Measurements from ENCODE around the gene SYNGR4.

SYNGR4 gene

DNA sequence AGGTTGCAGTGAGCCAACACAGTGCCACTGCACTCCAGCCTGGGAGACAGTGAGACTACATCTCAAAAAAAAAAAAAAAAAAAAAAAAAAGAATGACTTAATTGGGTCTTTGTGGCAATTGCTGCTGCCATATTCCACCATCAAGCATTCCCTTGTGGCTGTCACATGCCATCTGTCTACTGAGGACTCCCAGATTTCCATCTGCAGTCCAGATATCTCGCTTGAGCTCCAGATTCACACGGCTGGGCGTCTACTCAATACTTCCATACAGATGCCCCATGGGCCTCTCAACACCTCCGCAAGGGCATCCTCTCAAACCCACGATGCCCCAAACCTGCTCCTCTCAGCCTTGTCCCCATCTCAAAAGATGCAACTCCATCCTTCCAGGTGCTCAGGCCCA, 13.3 kb upstream of the SYNGR4 start:
- Mint-ChIP-seq H3K4me3 (no peak overlapping the region), H3K4me1 (peaks cover 4% of the 10 kb centered on the region), H3K36me3 (peaks cover 3% of the 10 kb centered on the region), H3K27me3 (no peaks in the 10 kb centered on the region), H3K27ac (no peak overlapping the region), H3K9me3 (no peaks in the 10 kb centered on the region)
- CTCF ChIA-PET, result interaction anchor here (0.6 to 1.6 kb wide), 7 partner anchors 9 to 242 kb away, joined by 3 to 8 read pairs (median 3); partner anchors contain the start of gene KDELR1
- no peak for DNase-seq

DNA sequence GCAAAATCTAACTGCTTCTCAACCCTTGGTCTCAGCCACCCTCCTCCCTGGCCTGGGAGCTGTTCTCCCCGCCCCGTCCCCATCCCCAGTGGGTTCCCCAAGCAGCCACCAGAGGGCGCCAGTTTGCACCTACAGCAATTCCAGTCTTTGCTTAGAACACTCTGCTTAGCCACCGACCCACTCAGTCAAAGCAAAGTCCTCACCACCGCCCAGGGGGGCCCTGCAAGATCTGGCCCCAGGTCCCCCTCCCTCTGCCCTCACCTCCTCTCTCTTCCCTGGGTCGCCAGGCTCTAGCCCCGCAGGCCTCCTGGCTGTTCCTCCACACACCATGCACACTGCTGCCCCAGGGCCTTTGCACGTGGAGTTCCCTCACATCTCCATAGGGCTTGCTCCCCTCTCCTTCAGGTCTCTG, 12.8 kb upstream of the SYNGR4 start:
- no peak overlapping the region for H3K4me3 Mint-ChIP-seq
- H3K27me3 Mint-ChIP-seq, result no peaks in the 10 kb centered on the region
- no peaks in the 10 kb centered on the region for H3K9me3 Mint-ChIP-seq
- H3K36me3 Mint-ChIP-seq, result peaks cover 2% of the 10 kb centered on the region
- peak overlapping the region; percentile 5 for H3K27ac Mint-ChIP-seq
- peak; percentile 90 for DNase-seq
- H3K4me1 Mint-ChIP-seq, result peaks cover 4% of the 10 kb centered on the region
- CTCF ChIA-PET, result interaction anchor here (0.6 to 1.6 kb wide), 7 partner anchors 10 to 241 kb away, joined by 3 to 8 read pairs (median 3); partner anchors contain the start of gene KDELR1

DNA sequence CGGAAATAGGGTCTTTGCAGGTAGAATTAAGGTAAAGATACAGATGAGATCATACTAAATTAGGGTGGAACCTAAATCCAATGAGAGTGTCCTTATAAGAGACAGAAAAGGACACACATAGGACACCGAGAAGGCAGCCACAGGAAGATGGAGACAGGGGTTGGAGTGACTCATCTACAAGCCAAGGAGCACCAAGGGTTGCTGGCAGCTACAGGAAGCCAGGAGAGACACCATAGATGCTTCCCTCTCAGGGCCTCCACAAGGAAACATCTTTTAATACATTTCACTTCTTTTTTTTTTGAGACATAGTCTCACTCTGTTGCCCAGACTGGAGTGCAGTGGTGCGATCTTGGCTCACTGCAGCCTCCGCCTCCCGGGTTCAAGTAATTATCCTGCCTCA, 10.5 kb upstream of the SYNGR4 start:
- no peak overlapping the region for H3K4me3 Mint-ChIP-seq
- H3K4me1 Mint-ChIP-seq, result peaks cover 4% of the 10 kb centered on the region
- peaks cover 4% of the 10 kb centered on the region for H3K36me3 Mint-ChIP-seq
- H3K27me3 Mint-ChIP-seq, result no peaks in the 10 kb centered on the region
- no peaks in the 10 kb centered on the region for H3K9me3 Mint-ChIP-seq
- CTCF ChIA-PET, result interaction anchor here (1.0 kb wide), 2 partner anchors 20 to 226 kb away, joined by 3 to 4 read pairs; no protein-coding TSS in a partner anchor
- no peak for DNase-seq
- no peak overlapping the region for H3K27ac Mint-ChIP-seq

DNA sequence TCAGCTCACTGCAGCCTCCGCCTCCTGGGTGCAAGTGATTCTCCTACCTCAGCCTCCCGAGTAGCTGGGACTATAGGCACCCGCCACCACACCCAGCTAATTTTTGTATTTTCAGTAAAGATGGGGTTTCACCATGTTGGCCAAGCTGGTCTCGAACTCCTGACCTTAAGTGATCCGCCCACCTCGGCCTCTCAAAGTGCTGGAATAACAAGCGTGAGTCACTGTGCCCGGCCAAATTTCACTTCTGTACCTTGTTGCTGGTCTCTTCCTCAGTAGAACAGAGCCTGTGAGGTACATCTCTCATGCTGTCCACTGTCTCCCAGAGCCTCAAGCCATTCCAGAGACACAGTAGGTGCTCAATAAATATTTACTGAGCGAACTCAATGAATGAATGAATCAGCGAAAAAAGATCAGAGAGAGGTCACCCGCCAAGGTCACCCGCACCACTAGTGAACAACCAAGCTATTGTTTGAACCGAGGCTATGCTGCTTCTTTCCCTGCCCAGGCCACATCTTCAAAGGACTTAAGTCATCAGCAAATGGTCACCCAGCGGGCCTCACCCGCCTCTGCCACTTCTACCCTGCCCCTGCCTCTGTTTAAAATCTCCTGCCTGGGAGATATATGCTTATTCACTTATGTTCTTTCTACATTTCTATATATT, 9.7 kb upstream of the SYNGR4 start:
- CTCF ChIA-PET, result interaction anchor here (1.0 kb wide), 2 partner anchors 21 to 225 kb away, joined by 3 to 4 read pairs; no protein-coding TSS in a partner anchor
- peaks cover 4% of the 10 kb centered on the region for H3K4me1 Mint-ChIP-seq
- no peaks in the 10 kb centered on the region for H3K27me3 Mint-ChIP-seq
- H3K27ac Mint-ChIP-seq, result no peak overlapping the region
- H3K9me3 Mint-ChIP-seq, result no peaks in the 10 kb centered on the region
- H3K36me3 Mint-ChIP-seq, result peaks cover 7% of the 10 kb centered on the region
- no peak overlapping the region for H3K4me3 Mint-ChIP-seq
- no peak for DNase-seq

DNA sequence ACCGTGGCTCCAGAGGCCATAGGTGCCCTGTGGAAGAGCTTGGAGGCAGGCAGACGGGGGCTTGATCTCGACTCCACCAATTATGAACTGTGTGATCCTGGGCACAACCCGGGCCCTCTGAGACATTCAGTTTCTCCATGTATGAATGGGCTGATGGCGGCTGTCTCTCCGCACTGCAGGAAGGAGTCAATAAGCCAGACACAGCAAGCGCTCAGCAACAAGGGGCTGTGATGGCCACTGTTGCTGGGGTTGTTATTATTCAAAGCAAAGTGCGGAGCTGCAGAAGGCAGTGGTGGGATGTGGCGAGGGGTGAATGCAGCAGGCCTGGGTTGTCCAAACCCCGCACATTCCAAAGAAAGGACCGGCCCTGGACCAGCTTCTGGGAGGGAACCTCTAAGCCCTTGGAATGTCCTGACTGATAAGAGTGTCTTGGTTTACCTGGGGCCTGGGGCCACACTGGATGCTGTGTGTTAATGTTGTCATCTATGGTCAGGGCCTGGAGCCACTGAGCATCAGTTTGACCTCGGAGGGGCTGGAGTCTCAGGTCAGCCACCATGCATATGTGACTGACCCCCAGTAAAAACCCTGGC, 8.7 kb upstream of the SYNGR4 start:
- CTCF ChIA-PET, result no interaction called here
- H3K4me3 Mint-ChIP-seq, result no peak overlapping the region
- H3K27ac Mint-ChIP-seq, result no peak overlapping the region
- peaks cover 10% of the 10 kb centered on the region for H3K36me3 Mint-ChIP-seq
- no peak for DNase-seq
- H3K27me3 Mint-ChIP-seq, result no peaks in the 10 kb centered on the region
- no peaks in the 10 kb centered on the region for H3K9me3 Mint-ChIP-seq
- H3K4me1 Mint-ChIP-seq, result peaks cover 4% of the 10 kb centered on the region

DNA sequence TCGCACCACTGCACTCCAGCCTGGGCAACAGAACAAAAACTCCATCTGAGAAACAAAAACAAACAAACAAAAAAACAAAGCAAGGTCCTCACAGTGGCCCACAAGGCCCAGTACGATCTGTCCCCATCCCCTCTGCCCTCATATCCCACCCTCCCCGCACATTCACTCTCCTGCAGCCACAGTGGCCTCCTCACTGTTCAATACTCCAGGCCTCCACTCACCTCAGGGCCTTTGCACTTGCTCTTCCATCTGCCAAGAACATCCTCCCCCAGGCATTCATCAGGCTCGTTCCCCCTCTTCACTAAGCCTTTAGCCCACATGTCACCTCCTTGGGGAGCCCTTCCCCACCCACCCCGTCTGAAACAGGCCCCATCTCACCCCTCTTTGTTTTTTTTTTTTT, 5.0 kb upstream of the SYNGR4 start:
- H3K4me3 Mint-ChIP-seq, result no peak overlapping the region
- CTCF ChIA-PET, result interaction anchor here (1.3 to 1.4 kb wide), 2 partner anchors 131 to 250 kb away, joined by 3 read pairs; no protein-coding TSS in a partner anchor
- no peak overlapping the region for H3K27ac Mint-ChIP-seq
- no peaks in the 10 kb centered on the region for H3K9me3 Mint-ChIP-seq
- DNase-seq, result no peak
- H3K4me1 Mint-ChIP-seq, result peaks cover 9% of the 10 kb centered on the region
- peaks cover 11% of the 10 kb centered on the region for H3K36me3 Mint-ChIP-seq
- H3K27me3 Mint-ChIP-seq, result no peaks in the 10 kb centered on the region

DNA sequence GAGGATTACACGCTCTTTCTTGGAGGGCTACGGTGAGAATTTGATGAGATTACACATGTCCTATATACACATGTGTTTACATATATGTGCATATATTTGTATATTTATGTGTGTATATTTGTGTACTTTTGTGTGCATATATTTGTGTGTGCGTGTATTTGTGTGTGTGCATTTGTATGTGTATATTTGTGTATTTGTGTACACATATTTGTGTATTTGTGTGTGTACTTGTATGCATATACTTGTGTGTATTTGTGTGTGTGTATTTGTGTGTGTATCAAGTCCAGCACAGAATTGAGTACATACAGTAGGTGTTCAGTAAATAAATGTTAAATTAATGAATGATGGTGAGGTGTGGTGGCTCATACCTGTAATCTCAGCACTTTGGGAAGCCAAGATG, 2.3 kb upstream of the SYNGR4 start:
- Mint-ChIP-seq H3K36me3 (peaks cover 11% of the 10 kb centered on the region), H3K27me3 (no peaks in the 10 kb centered on the region), H3K4me3 (no peak overlapping the region), H3K4me1 (peaks cover 17% of the 10 kb centered on the region), H3K27ac (no peak overlapping the region), H3K9me3 (no peaks in the 10 kb centered on the region)
- no peak for DNase-seq
- CTCF ChIA-PET, result interaction anchor here (1.3 kb wide), 1 partner anchor 16 kb away, joined by 4 read pairs; no protein-coding TSS in a partner anchor

DNA sequence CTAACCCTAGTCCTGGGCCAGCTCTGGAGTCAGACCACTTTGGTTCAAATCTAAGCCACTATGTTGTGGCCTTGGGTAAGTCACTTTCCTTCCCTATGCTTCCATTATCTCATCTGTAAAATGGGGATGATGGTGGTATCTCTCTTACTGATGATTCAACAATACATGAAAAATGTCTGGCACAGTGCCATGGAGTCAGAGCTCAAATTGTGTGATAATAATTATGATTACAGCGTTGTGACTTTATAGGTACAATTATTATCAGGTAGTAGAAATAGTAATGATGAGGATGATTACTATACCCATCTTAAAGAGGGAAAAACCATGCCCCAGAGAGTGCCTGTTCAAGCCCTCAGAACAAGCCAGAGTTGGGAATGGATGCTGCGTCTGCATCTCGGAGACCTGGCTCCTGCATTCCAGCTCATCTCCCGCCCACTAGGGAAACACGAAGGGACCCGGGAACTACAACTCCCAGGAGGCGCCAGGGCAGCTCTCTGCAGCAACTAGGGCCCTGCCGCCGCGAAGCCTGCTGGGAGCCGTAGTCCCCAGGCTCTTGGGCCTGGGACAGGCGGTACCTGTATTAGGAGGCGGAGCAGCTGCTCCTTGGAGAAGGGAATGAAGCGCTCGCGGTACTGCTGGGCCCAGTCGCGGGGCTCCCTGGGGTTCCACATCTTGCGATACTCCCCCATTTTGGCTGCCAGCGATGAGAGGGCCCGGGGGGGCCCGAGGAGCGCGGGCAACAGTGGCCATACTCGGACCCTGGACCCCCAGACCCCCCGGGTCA, 1.3 kb upstream of the SYNGR4 start:
- CTCF ChIA-PET, result interaction anchor here (1.3 to 4.4 kb wide), 2 partner anchors 17 to 28 kb away, joined by 4 to 26 read pairs; partner anchors contain the start of gene KDELR1
- DNase-seq, result peak; percentile 95
- Mint-ChIP-seq H3K27me3 (no peaks in the 10 kb centered on the region), H3K27ac (peak overlapping the region; percentile 95), H3K36me3 (peaks cover 11% of the 10 kb centered on the region), H3K9me3 (no peaks in the 10 kb centered on the region), H3K4me1 (peaks cover 17% of the 10 kb centered on the region), H3K4me3 (peak overlapping the region; percentile 83)

DNA sequence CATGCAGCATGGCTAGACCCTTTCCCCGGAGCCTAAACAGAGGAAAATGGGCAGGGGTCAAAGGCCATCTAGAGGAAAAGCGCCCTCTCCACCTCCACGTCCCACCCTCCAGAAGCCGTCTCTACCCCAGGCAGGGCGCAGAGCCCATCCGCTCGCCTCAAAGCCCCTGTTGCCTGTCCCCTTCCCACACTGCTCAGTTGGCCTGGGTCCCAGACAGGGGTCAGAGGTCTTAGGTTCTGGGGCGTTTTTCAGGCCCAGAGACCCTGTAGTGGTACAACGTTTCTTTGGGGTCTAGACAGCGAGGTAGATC, 712 bp upstream of the SYNGR4 start:
- peaks cover 17% of the 10 kb centered on the region for H3K4me1 Mint-ChIP-seq

DNA sequence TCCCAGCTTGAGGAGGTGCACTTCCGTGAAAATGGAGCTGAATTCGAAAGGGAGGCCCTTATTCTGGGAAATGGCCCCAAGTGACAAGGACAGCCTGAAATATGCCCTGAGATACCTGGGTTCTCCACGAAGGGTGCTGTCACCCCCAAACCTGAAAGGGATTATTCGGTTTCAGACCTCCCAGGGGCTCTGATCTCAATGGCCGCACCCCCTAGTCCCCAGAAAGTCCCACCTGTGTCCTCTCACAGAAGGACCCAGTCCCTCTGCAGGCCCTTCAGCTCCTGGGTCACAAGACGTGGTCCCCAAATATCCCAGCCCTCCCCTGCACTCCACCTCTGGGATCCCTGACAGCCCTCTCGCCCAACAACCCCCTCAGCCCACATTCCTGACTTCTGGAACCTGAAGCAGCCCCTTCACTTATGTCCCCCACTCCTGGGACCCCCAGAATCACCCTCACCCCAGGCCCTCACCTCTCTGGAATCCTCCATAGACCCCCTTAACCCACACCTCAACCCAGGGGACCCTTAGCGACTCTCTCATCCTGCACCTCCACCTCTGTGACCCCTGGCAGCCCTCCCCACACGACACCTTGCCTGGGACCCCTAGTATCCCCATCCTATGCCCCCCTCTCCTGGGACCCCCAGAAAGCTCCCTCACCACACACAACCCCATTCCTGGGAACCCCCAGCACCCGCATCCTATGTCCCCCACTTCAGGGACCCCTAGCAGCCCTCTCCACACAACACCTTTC, 606 bp downstream of the SYNGR4 start:
- Mint-ChIP-seq H3K9me3 (no peaks in the 10 kb centered on the region), H3K4me3 (peak overlapping the region; percentile 52), H3K27ac (peak overlapping the region; percentile 95), H3K27me3 (peaks cover 7% of the 10 kb centered on the region), H3K4me1 (peaks cover 17% of the 10 kb centered on the region), H3K36me3 (peaks cover 2% of the 10 kb centered on the region)
- CTCF ChIA-PET, result interaction anchor here (1.3 to 4.4 kb wide), 2 partner anchors 26 to 46 kb away, joined by 4 to 26 read pairs; partner anchors contain the start of gene KDELR1
- DNase-seq, result no peak

More for the DNA sequence above, 712 bp upstream of the SYNGR4 start:
- peak overlapping the region; percentile 95 for H3K27ac Mint-ChIP-seq
- no peaks in the 10 kb centered on the region for H3K27me3 Mint-ChIP-seq
- H3K36me3 Mint-ChIP-seq, result peaks cover 10% of the 10 kb centered on the region
- no peaks in the 10 kb centered on the region for H3K9me3 Mint-ChIP-seq
- no peak for DNase-seq
- CTCF ChIA-PET, result interaction anchor here (1.3 to 4.4 kb wide), 2 partner anchors 28 to 45 kb away, joined by 4 to 26 read pairs; partner anchors contain the start of gene KDELR1
- H3K4me3 Mint-ChIP-seq, result peak overlapping the region; percentile 83

DNA sequence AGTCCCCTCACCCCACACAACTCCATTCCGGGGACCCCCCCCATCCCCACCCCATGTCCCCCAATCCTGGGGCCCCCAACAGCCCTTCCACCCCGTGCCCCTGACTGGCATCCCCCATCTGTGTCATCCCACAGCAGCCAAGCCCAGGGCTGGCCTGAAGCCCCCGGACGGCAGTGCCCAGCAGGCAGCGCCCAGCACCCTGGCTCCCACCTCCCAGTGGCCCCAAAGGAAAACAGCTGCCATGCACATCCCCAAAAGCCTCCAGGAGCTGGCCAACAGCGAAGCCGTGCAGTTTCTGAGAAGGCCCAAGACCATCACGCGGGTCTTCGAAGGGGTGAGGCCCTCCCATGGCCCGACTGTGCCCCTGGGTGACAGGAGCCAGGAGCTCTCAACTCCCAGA, 1.4 kb downstream of the SYNGR4 start:
- Mint-ChIP-seq H3K9me3 (no peaks in the 10 kb centered on the region), H3K36me3 (peaks cover 2% of the 10 kb centered on the region), H3K27ac (peak overlapping the region; percentile 49), H3K4me3 (no peak overlapping the region), H3K4me1 (peaks cover 17% of the 10 kb centered on the region), H3K27me3 (peaks cover 10% of the 10 kb centered on the region)
- CTCF ChIA-PET, result interaction anchor here (4.4 kb wide), 1 partner anchor 25 kb away, joined by 26 read pairs; the partner anchor contains the start of gene KDELR1
- DNase-seq, result no peak

DNA sequence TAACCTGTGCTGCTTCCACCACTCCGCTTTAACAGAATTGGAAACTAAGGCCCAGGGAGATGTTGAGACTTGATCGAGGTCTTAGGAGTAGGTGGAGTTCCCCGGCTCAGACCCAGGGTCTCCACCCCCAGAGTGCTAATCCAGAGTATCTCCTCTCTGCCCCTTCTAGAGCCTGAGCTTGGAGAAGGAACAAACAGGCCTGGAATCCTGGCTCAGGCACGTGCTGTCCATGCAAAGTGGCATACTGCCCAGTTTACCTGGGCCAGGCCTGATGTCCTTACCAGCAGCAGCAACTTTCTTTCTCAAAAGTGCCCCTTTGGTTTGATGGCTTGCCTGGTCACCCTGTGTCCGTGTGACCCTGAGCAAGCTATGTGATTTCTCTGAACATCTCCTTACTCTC, 3.7 kb downstream of the SYNGR4 start:
- CTCF ChIA-PET, result no interaction called here
- Mint-ChIP-seq H3K27ac (no peak overlapping the region), H3K4me1 (peaks cover 11% of the 10 kb centered on the region), H3K36me3 (no peaks in the 10 kb centered on the region), H3K27me3 (peaks cover 19% of the 10 kb centered on the region), H3K9me3 (no peaks in the 10 kb centered on the region), H3K4me3 (no peak overlapping the region)
- no peak for DNase-seq

DNA sequence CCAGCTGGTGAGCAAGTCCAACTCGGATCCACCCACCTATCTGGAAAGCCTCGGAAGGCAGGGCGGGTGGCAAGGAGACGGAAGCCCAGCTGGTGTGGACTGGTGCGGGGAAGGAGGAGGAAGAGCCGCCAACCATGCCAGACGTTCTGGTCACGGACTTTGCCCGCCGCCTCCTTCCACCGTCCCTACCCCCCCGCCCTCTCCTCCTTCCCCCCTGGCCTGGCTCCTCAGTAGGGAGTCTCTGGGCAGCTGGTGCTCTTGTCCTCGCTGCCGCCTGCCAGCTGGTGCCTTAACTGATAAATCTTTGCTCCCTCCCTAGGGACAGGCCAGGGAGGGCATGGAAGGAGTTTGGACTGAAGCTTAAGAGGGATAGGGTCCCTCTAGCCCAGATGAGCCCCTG, 4.8 kb downstream of the SYNGR4 start:
- no peak for DNase-seq
- H3K9me3 Mint-ChIP-seq, result no peaks in the 10 kb centered on the region
- H3K4me3 Mint-ChIP-seq, result no peak overlapping the region
- CTCF ChIA-PET, result no interaction called here
- H3K4me1 Mint-ChIP-seq, result peaks cover 8% of the 10 kb centered on the region
- no peak overlapping the region for H3K27ac Mint-ChIP-seq
- H3K27me3 Mint-ChIP-seq, result peaks cover 30% of the 10 kb centered on the region
- no peaks in the 10 kb centered on the region for H3K36me3 Mint-ChIP-seq

DNA sequence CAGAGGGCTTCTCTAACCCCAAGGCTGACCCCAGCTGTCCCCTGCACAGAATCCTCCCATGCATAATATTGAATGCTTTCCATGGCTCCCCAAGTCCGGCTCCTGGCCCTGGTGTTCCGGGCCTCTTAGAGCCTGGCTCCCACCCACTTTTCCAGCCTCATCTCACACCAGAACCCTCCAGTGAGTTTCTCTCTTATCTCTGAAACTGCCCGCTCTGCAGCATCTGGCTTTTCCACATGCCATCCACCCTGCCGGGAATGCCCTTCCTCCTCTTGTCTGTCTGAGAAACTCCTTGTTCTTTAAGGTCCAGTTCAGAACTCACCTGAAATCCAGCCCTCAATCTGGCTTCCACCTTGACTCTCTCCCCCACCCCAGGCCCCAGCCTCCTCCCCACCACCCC, 6.8 kb downstream of the SYNGR4 start:
- Mint-ChIP-seq H3K27ac (no peak overlapping the region), H3K4me1 (no peaks in the 10 kb centered on the region), H3K9me3 (no peaks in the 10 kb centered on the region), H3K36me3 (no peaks in the 10 kb centered on the region), H3K4me3 (no peak overlapping the region), H3K27me3 (peaks cover 30% of the 10 kb centered on the region)
- no peak for DNase-seq
- CTCF ChIA-PET, result no interaction called here

All from activated naive CD4-positive, alpha-beta T cell treated with anti-CD3 and anti-CD28 coated beads, Interleukin-2, amount 10 ng/mL, durations not matched to agents 7 days and 5 days (primary cell).